HUES6 (cell line): ENCODE data around the gene VWA3B.

ENCODE experiments used
- H3K27ac ChIP-seq: 2 replicates; pipeline ENCODE4 v1.7.0; 2013; ENCODE audit warnings: low read depth, mild to moderate bottlenecking, low read length, inconsistent platforms
- H3K27me3 ChIP-seq: 2 replicates; pipeline ENCODE4 v1.6.1; 2013; ENCODE audit warnings: low read length; ENCODE audit not compliant: control insufficient read depth, insufficient read depth
- H3K36me3 ChIP-seq: 2 replicates; pipeline ENCODE4 v1.6.1; 2013; ENCODE audit warnings: low read length; ENCODE audit not compliant: control insufficient read depth, insufficient read depth
- H3K4me1 ChIP-seq: 2 replicates; pipeline ENCODE4 v1.6.1; 2013; ENCODE audit warnings: low read length; ENCODE audit not compliant: control insufficient read depth, insufficient read depth
- H3K4me3 ChIP-seq: 2 replicates; pipeline ENCODE4 v1.5.1; 2013; ENCODE audit warnings: low read depth, low read length
- H3K9ac ChIP-seq: one replicate; pipeline ENCODE4 v1.6.1; 2013; ENCODE audit warnings: mild to moderate bottlenecking, low read length
- H3K9me3 ChIP-seq: 2 replicates; pipeline ENCODE4 v1.6.1; 2013; ENCODE audit warnings: low read depth, low read length; ENCODE audit not compliant: control insufficient read depth, insufficient read depth

Gene VWA3B

GRCh38 chr2:98356729-98357128 is 269.8 kb downstream of the VWA3B start:
- H3K36me3 ChIP-seq: no peaks in the 10 kb centered on the region
- no peak overlapping the region for H3K9ac ChIP-seq
- peaks cover 10% of the 10 kb centered on the region for H3K9me3 ChIP-seq
- H3K27ac ChIP-seq: no peak overlapping the region
- peaks cover 4% of the 10 kb centered on the region; the same call in 1 of the 2 replicates for H3K27me3 ChIP-seq
- no peak overlapping the region for H3K4me3 ChIP-seq
- H3K4me1 ChIP-seq: no peaks in the 10 kb centered on the region

GRCh38 chr2:98357849-98358248 is 270.9 kb downstream of the VWA3B start:
- no peak overlapping the region for H3K4me3 ChIP-seq
- peaks cover 4% of the 10 kb centered on the region; the same call in 1 of the 2 replicates for H3K27me3 ChIP-seq
- no peaks in the 10 kb centered on the region for H3K36me3 ChIP-seq
- peaks cover 4% of the 10 kb centered on the region for H3K9me3 ChIP-seq
- no peak overlapping the region for H3K27ac ChIP-seq
- H3K9ac ChIP-seq: no peak overlapping the region
- no peaks in the 10 kb centered on the region for H3K4me1 ChIP-seq

- Histone ChIP-seq H3K27me3 (peaks cover 4% of the 10 kb centered on the region; the same call in 1 of the 2 replicates), H3K4me3 (no peak overlapping the region), H3K36me3 (no peaks in the 10 kb centered on the region), H3K4me1 (no peaks in the 10 kb centered on the region), H3K9ac (no peak overlapping the region), H3K9me3 (no peaks in the 10 kb centered on the region), H3K27ac (no peak overlapping the region)
Observed at GRCh38 chr2:98359986-98360385, 273.0 kb downstream of the VWA3B start.
